Loucy (cell line): Measurements from ENCODE around the gene FFAR2.

Experiments used
- H2AFZ ChIP-seq: fragments of 200-600 bp; sonication (generic); 2 replicates; pipeline ENCODE4 v1.6.0; 2016; ENCODE audit warnings: antibody characterized with exemption, mild to moderate bottlenecking, low read length, moderate library complexity
- H3F3A ChIP-seq: fragments of 200-600 bp; 2 replicates; pipeline ENCODE4 v1.6.0; 2016; ENCODE audit warnings: antibody characterized with exemption, low read depth, mild to moderate bottlenecking
- H3K27me3 ChIP-seq: fragments of 200-600 bp; sonication (generic); 2 replicates; pipeline ENCODE4 v1.6.1; 2014; ENCODE audit warnings: low read length, mild to moderate bottlenecking; ENCODE audit not compliant: insufficient read depth, poor library complexity, severe bottlenecking
- H3K36me3 ChIP-seq: fragments of 200-600 bp; sonication (generic); 2 replicates; pipeline ENCODE4 v1.6.1; 2016; ENCODE audit warnings: low read length; ENCODE audit not compliant: insufficient read depth
- H3K4me1 ChIP-seq: fragments of 200-600 bp; sonication (generic); 2 replicates; pipeline ENCODE4 v1.5.1; 2014; ENCODE audit warnings: low read length, mild to moderate bottlenecking; ENCODE audit not compliant: insufficient read depth, poor library complexity, severe bottlenecking
- H3K4me2 ChIP-seq: fragments of 200-600 bp; sonication (generic); 2 replicates; pipeline ENCODE4 v1.6.0; 2014; ENCODE audit warnings: antibody characterized with exemption, low read length, low read depth, mild to moderate bottlenecking; ENCODE audit not compliant: poor library complexity, severe bottlenecking
- H3K4me3 ChIP-seq: fragments of 200-600 bp; sonication (generic); 2 replicates; pipeline ENCODE4 v1.5.1; 2014; ENCODE audit warnings: low read length, mild to moderate bottlenecking, mixed read lengths; ENCODE audit not compliant: poor library complexity, severe bottlenecking
- H3K79me2 ChIP-seq: fragments of 200-600 bp; sonication (generic); 2 replicates; pipeline ENCODE4 v1.6.1; 2014; ENCODE audit warnings: low read length; ENCODE audit not compliant: insufficient read depth
- H3K9ac ChIP-seq: fragments of 200-600 bp; sonication (generic); 2 replicates; pipeline ENCODE4 v1.6.0; 2014; ENCODE audit warnings: mild to moderate bottlenecking, low read depth, low read length, moderate library complexity; ENCODE audit not compliant: poor library complexity, severe bottlenecking
- H3K9me2 ChIP-seq: fragments of 200-600 bp; sonication (generic); replicated peaks from 2 replicates; pipeline ENCODE4 v1.6.1; 2016; ENCODE audit warnings: low read depth, low read length, mixed read lengths
- H3K9me3 ChIP-seq: fragments of 200-600 bp; sonication (generic); 2 replicates; pipeline ENCODE4 v1.6.1; 2014; ENCODE audit warnings: mild to moderate bottlenecking, antibody characterized with exemption, low read length, low read depth; ENCODE audit not compliant: insufficient read depth
- H4K20me1 ChIP-seq: fragments of 200-600 bp; sonication (generic); 2 replicates; pipeline ENCODE4 v1.6.0; 2014; ENCODE audit warnings: antibody characterized with exemption, low read length, mild to moderate bottlenecking; ENCODE audit not compliant: insufficient read depth, poor library complexity, severe bottlenecking
- EZH2phosphoT487 ChIP-seq: fragments of 200-600 bp; IDR thresholded peaks from 2 replicates; pipeline ENCODE4 v1.6.1; 2018; ENCODE audit warnings: antibody characterized with exemption, mild to moderate bottlenecking, moderate library complexity, borderline replicate concordance
- TF ChIP-seq, protein P1 (sequence below): fragments of 200-600 bp; sonication (generic); conservative IDR thresholded peaks from 2 replicates; pipeline ENCODE4 v1.5.1; 2014; ENCODE audit warnings: mild to moderate bottlenecking, antibody characterized with exemption, low read length

The FFAR2 gene

DNA sequence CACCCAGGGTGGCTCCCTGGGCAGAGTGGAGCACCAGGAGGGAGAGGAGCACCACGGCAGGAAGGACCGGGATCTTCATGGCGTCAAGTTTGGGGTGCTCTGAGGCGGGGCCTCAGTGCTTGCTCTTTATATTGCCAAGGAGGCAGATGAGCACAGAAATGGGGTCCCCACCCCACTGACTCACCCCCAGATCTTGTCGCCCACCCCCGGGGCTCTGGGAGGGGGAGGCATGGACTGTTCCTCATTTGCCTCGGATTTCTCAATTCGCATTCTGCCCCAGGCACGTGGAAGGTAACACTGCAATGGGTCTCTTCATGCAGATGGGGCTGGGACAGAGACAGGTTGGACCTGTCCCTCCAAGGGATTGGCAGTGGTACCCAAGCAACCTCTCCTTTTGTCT, 42.3 kb downstream of the FFAR2 start, which contains the start of gene KRTDAP:
Gene KRTDAP (minus strand): TSS at position 101 of the 400 bp plus-strand sequence. CDS start 22 bp downstream, at position 79.
- no peaks in the 10 kb centered on the region for H3K27me3 ChIP-seq
- H3K9ac ChIP-seq, result no peak within 1 kb of the TSS

DNA sequence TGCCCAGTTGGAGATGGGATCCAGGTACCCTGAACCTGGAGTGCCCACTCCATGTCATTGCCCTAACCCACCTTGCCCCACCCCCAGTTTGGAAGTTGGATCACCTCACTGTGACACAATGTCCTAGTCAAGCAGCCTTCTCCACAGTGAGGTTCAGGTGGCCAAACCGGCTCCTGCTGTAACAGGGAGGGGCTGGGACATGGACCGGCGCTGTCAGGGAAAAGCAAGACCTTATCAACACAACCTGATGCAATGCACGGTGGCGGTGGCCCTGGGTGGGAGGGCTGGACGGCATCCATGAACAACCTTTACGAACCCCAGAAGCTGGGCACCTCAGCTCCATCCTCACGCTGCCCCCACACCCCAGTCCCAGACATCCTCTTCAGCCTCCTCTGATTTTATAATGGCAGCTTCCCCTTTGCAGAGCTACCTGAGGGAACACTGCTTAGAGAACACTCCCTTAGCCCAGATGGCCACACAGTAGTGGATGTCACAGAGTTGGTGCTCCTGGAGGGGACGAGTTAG, 43.8 kb downstream of the FFAR2 start:
- no peaks in the 10 kb centered on the region for H3F3A ChIP-seq
- no peaks in the 10 kb centered on the region for H3K4me1 ChIP-seq
- TF ChIP-seq, protein P1, sequence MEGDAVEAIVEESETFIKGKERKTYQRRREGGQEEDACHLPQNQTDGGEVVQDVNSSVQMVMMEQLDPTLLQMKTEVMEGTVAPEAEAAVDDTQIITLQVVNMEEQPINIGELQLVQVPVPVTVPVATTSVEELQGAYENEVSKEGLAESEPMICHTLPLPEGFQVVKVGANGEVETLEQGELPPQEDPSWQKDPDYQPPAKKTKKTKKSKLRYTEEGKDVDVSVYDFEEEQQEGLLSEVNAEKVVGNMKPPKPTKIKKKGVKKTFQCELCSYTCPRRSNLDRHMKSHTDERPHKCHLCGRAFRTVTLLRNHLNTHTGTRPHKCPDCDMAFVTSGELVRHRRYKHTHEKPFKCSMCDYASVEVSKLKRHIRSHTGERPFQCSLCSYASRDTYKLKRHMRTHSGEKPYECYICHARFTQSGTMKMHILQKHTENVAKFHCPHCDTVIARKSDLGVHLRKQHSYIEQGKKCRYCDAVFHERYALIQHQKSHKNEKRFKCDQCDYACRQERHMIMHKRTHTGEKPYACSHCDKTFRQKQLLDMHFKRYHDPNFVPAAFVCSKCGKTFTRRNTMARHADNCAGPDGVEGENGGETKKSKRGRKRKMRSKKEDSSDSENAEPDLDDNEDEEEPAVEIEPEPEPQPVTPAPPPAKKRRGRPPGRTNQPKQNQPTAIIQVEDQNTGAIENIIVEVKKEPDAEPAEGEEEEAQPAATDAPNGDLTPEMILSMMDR, result no peak
- TF ChIP-seq EZH2phosphoT487, result no peak
- H4K20me1 ChIP-seq, result no peaks in the 10 kb centered on the region
- no peak overlapping the region for H3K4me2 ChIP-seq
- no peak overlapping the region for H3K4me3 ChIP-seq
- H3K9me2 ChIP-seq, result no peaks in the 10 kb centered on the region
- no peaks in the 10 kb centered on the region for H3K36me3 ChIP-seq
- H3K9ac ChIP-seq, result no peak overlapping the region
- H2AFZ ChIP-seq, result no peak overlapping the region
- H3K79me2 ChIP-seq, result no peaks in the 10 kb centered on the region
- no peaks in the 10 kb centered on the region for H3K27me3 ChIP-seq
- H3K9me3 ChIP-seq, result no peaks in the 10 kb centered on the region

More for the DNA sequence above, 42.3 kb downstream of the FFAR2 start, which contains the start of gene KRTDAP:
- H3K4me2 ChIP-seq, result no peak within 1 kb of the TSS
- no peaks in the 10 kb centered on the region for H3F3A ChIP-seq
- H3K9me2 ChIP-seq, result no peaks in the 10 kb centered on the region
- H3K4me3 ChIP-seq, result no peak within 1 kb of the TSS
- no peak for TF ChIP-seq EZH2phosphoT487
- TF ChIP-seq, protein P1, result no peak
- H2AFZ ChIP-seq, result no peak within 1 kb of the TSS
- H3K79me2 ChIP-seq, result no peaks in the 10 kb centered on the region
- H4K20me1 ChIP-seq, result no peaks in the 10 kb centered on the region
- no peaks in the 10 kb centered on the region for H3K9me3 ChIP-seq
- no peaks in the 10 kb centered on the region for H3K4me1 ChIP-seq
- H3K36me3 ChIP-seq, result no peaks in the 10 kb centered on the region

DNA sequence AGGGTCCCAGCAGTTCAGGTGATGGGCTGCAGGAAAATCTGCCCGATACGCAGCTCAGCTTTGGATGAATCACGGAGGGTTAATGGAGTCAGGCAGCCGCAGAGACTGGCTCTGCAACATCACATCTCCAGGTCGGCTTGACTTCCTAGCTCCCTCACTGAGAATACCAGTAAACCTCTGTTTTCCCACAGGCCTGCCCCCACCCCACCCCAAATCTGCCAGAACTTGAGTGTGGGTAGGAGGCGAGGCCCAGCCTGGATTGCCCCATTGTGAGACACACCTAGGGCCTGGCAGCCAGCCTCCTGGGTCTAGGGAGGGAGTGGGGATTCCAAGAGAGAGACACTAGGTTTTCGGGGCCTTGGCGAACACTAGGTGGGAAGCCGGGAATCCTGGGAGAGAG, 45.9 kb downstream of the FFAR2 start:
- no peaks in the 10 kb centered on the region for H3F3A ChIP-seq
- no peak overlapping the region for H3K4me2 ChIP-seq
- H3K9me2 ChIP-seq, result no peaks in the 10 kb centered on the region
- TF ChIP-seq, protein P1, result no peak
- TF ChIP-seq EZH2phosphoT487, result no peak
- no peak overlapping the region for H2AFZ ChIP-seq
- H3K4me3 ChIP-seq, result no peak overlapping the region
- H3K79me2 ChIP-seq, result no peaks in the 10 kb centered on the region
- H3K36me3 ChIP-seq, result no peaks in the 10 kb centered on the region
- H3K4me1 ChIP-seq, result no peaks in the 10 kb centered on the region
- H3K9me3 ChIP-seq, result no peaks in the 10 kb centered on the region
- no peaks in the 10 kb centered on the region for H4K20me1 ChIP-seq
- H3K9ac ChIP-seq, result no peak overlapping the region
- no peaks in the 10 kb centered on the region for H3K27me3 ChIP-seq
